Liver (tissue), 9 donors: ENCODE results near the gene LTK. TPM values are rescaled to one million over a fixed set of nuclear protein-coding genes. Genes with fewer than 3 reads are reported as not detected.

Experiments
- DNase-seq: peaks from one replicate; pipeline ENCODE4 v3.0.0-alpha.2; 2017; ENCODE audit warnings: low spot score
- H3K27ac ChIP-seq, 2 donors: one replicate each; pipeline ENCODE4 v1.7.0; 2013; ENCODE audit warnings: inconsistent platforms in 2 of 2, low read length in 2 of 2, control low read depth in 1 of 2, low read depth in 1 of 2, mild to moderate bottlenecking in 1 of 2
- H3K27me3 ChIP-seq, 4 donors: one replicate each; pipeline versions ENCODE4 v1.6.1 to v1.7.0; 2013; ENCODE audit warnings: low read length in 3 of 4, inconsistent platforms in 1 of 4, mild to moderate bottlenecking in 1 of 4, moderate library complexity in 1 of 4; ENCODE audit not compliant: control insufficient read depth in 4 of 4, insufficient read depth in 4 of 4
- H3K36me3 ChIP-seq, 4 donors: one replicate each; pipeline versions ENCODE4 v1.6.1 to v1.7.0; 2013; ENCODE audit warnings: low read length in 3 of 4, mild to moderate bottlenecking in 3 of 4, low read depth in 1 of 4, moderate library complexity in 1 of 4; ENCODE audit not compliant: control insufficient read depth in 4 of 4, insufficient read depth in 3 of 4
- H3K4me1 ChIP-seq, 4 donors: one replicate each; pipeline versions ENCODE4 v1.6.1 to v1.7.0; 2013; ENCODE audit warnings: low read length in 3 of 4, mild to moderate bottlenecking in 3 of 4, moderate library complexity in 1 of 4; ENCODE audit not compliant: control insufficient read depth in 4 of 4, insufficient read depth in 4 of 4
- H3K4me3 ChIP-seq, 3 donors: one replicate each; pipeline versions ENCODE4 v1.6.1 to v1.7.0; 2013; ENCODE audit warnings: low read length in 3 of 3, control low read depth in 1 of 3, low read depth in 1 of 3, mild to moderate bottlenecking in 1 of 3
- H3K9ac ChIP-seq, 2 donors: one replicate each; pipeline ENCODE4 v1.7.0; 2013; ENCODE audit warnings: low read length in 2 of 2, mild to moderate bottlenecking in 2 of 2, moderate library complexity in 2 of 2, control low read depth in 1 of 2, low read depth in 1 of 2
- H3K9me3 ChIP-seq, 4 donors: one replicate each; pipeline versions ENCODE4 v1.6.1 to v1.7.0; 2013; ENCODE audit warnings: low read length in 3 of 4; ENCODE audit not compliant: control insufficient read depth in 4 of 4
- CTCF ChIP-seq: fragments of 150-350 bp; IDR thresholded peaks from 2 replicates; pipeline ENCODE4 v1.5.1; 2017; ENCODE audit warnings: improper control_type of control experiment, low read depth, low read length; ENCODE audit not compliant: missing input control
- EGR1 ChIP-seq, 2 donors: IDR thresholded peaks; 2 replicates each; pipeline ENCODE4 v1.6.1; 2016 to 2018; ENCODE audit warnings: antibody characterized with exemption in 2 of 2, low read depth in 2 of 2
- FOXA1 ChIP-seq: IDR thresholded peaks from 2 replicates; pipeline ENCODE4 v1.6.1; 2016; ENCODE audit warnings: antibody characterized with exemption
- FOXA2 ChIP-seq: IDR thresholded peaks from 2 replicates; pipeline ENCODE4 v1.6.1; 2016; ENCODE audit warnings: antibody characterized with exemption
- GABPA ChIP-seq, 2 donors: IDR thresholded peaks in 1 of 2; conservative IDR thresholded peaks in 1 of 2; 2 replicates each; pipeline ENCODE4 v1.6.1; 2016; ENCODE audit warnings: antibody characterized with exemption in 2 of 2, mild to moderate bottlenecking in 1 of 2, moderate library complexity in 1 of 2
- HNF4A ChIP-seq, 2 donors: conservative IDR thresholded peaks; 2 replicates each; pipeline ENCODE4 v1.6.1; 2016; ENCODE audit warnings: antibody characterized with exemption in 2 of 2, mild to moderate bottlenecking in 2 of 2
- HNF4G ChIP-seq: IDR thresholded peaks from 2 replicates; pipeline ENCODE4 v1.6.1; 2016; ENCODE audit warnings: antibody characterized with exemption
- JUND ChIP-seq, 2 donors: IDR thresholded peaks; 2 replicates each; pipeline ENCODE4 v1.6.1; 2016; ENCODE audit warnings: antibody characterized with exemption in 2 of 2
- NR2F2 ChIP-seq: IDR thresholded peaks from 2 replicates; pipeline ENCODE4 v1.6.1; 2016; ENCODE audit warnings: antibody characterized with exemption
- RAD21 ChIP-seq, 2 donors: IDR thresholded peaks; 2 replicates each; pipeline ENCODE4 v1.6.1; 2016; ENCODE audit warnings: antibody characterized with exemption in 2 of 2, mild to moderate bottlenecking in 2 of 2
- SP1 ChIP-seq: IDR thresholded peaks from 2 replicates; pipeline ENCODE4 v1.6.1; 2018; ENCODE audit warnings: antibody characterized with exemption, mild to moderate bottlenecking
- TAF1 ChIP-seq: conservative IDR thresholded peaks from 2 replicates; pipeline ENCODE4 v1.6.1; 2016; ENCODE audit warnings: antibody characterized with exemption, mild to moderate bottlenecking
- YY1 ChIP-seq: IDR thresholded peaks from 2 replicates; pipeline ENCODE4 v1.6.1; 2016; ENCODE audit warnings: antibody characterized with exemption, mild to moderate bottlenecking
- WGBS: extraction: QIAGEN DNeasy Blood & Tissue Kit; methylation state at CpG from one replicate; pipeline ENCODE4 v1.1.7; 2013; 5-methylcytosine and 5-hydroxymethylcytosine counted together
- polyA plus RNA-seq, 2 donors: library from polyadenylated mRNA; stranded (reverse) in 1 of 2; unstranded in 1 of 2; fragments of 200-250 nt in 1 of 2; fragments of >200 nt in 1 of 2; fragmentation: Nextera tagmentation in 1 of 2; extraction: Ambion mirVana in 1 of 2; gene quantifications; one replicate each; pipeline versions ENCODE4 v1.2.1 to v1.2.3, GENCODE V29; 2013 to 2015
- total RNA-seq, 2 donors: library from RNA; depleted of rRNA; stranded (reverse); fragments of >200 nt; gene quantifications; one replicate each; pipeline ENCODE4 v1.2.3, GENCODE V29; 2014
- TF ChIP-seq, protein P1 (sequence below): IDR thresholded peaks from 2 replicates; pipeline ENCODE4 v1.6.1; 2016; ENCODE audit warnings: antibody characterized with exemption
- TF ChIP-seq, protein P2 (sequence below): IDR thresholded peaks from 2 replicates; pipeline ENCODE4 v1.6.1; 2016; ENCODE audit warnings: antibody characterized with exemption
- donor health status: healthy.
- donor health status: healthy.
- donor health status: healthy.
- donor health status: healthy.
- donor health status: healthy.

The LTK gene
- total and polyA plus RNA-seq, 4 donors: 0.86 to 3.0 (median 2.0) TPM

DNA sequence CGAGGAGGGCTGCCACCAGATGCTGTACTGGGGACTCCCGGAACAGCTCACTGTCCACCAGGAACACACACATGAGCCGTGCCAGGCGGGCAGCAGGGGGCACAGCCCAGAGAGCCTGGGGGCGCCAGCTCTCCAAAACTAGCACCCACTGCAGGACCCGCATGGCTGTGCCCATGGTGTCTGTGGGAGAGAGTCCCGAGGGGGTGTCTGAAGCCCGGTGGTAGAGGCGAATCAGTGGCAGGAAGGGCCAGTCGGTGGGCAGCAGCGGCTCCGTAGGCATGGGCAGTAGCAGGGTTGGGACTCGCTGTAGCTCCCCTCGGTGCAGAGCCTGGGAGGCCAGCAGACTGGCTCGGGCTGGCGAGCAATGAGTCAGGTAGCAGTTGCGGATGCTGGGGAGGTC lies 7.0 kb upstream of the LTK start (continued):
- TF ChIP-seq GABPA (IDR thresholded peaks at IDR 0.05 in 1 of 2, conservative IDR thresholded peaks at IDR 0.05 in 1 of 2) (no peak), TAF1 (no peak), YY1 (no peak), NR2F2 (no peak), FOXA1 (no peak)

GRCh38 chr15:41517895-41518449 lies 4.3 kb upstream of the LTK start:
- peaks cover 0 to 17% (median 6%) of the 10 kb centered on the region in 4 donors for H3K36me3 ChIP-seq
- peaks cover 0 to 6% (median 4%) of the 10 kb centered on the region in 4 donors for H3K4me1 ChIP-seq
- no peaks in the 10 kb centered on the region for H3K9me3 ChIP-seq
- H3K9ac ChIP-seq: no peak overlapping the region
- no peak overlapping the region for H3K27ac ChIP-seq
- DNase-seq: no peak
- H3K27me3 ChIP-seq: no peaks in the 10 kb centered on the region
- 96% methylated on average over 8 of the region's 8 CpGs for whole genome bisulfite sequencing
- no peak for TF ChIP-seq YY1
- TF ChIP-seq, protein P1, sequence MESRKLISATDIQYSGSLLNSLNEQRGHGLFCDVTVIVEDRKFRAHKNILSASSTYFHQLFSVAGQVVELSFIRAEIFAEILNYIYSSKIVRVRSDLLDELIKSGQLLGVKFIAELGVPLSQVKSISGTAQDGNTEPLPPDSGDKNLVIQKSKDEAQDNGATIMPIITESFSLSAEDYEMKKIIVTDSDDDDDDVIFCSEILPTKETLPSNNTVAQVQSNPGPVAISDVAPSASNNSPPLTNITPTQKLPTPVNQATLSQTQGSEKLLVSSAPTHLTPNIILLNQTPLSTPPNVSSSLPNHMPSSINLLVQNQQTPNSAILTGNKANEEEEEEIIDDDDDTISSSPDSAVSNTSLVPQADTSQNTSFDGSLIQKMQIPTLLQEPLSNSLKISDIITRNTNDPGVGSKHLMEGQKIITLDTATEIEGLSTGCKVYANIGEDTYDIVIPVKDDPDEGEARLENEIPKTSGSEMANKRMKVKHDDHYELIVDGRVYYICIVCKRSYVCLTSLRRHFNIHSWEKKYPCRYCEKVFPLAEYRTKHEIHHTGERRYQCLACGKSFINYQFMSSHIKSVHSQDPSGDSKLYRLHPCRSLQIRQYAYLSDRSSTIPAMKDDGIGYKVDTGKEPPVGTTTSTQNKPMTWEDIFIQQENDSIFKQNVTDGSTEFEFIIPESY: no peak
- no peak for TF ChIP-seq RAD21 (IDR thresholded peaks at IDR 0.05)
- no peak for TF ChIP-seq HNF4A (conservative IDR thresholded peaks at IDR 0.05)
- TF ChIP-seq, protein P2, sequence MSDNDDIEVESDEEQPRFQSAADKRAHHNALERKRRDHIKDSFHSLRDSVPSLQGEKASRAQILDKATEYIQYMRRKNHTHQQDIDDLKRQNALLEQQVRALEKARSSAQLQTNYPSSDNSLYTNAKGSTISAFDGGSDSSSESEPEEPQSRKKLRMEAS: no peak
- no peak for TF ChIP-seq SP1
- no peak for TF ChIP-seq TAF1
- no peak for TF ChIP-seq HNF4G
- TF ChIP-seq CTCF: no peak
- no peak for TF ChIP-seq EGR1 (IDR thresholded peaks at IDR 0.05; ENCODE audit: low read depth in 2 of 2)
- no peak overlapping the region for H3K4me3 ChIP-seq

- no peak overlapping the region for H3K27ac ChIP-seq
These were observed 604 bp downstream of the LTK start for GRCh38 chr15:41512940-41513505.

More at GRCh38 chr15:41512940-41513505, 604 bp downstream of the LTK start:
- TF ChIP-seq, protein P2: no peak
- TF ChIP-seq JUND (IDR thresholded peaks at IDR 0.05) (no peak), FOXA2 (no peak), HNF4A (conservative IDR thresholded peaks at IDR 0.05) (no peak), CTCF (no peak), RAD21 (IDR thresholded peaks at IDR 0.05) (no peak), NR2F2 (no peak), GABPA (IDR thresholded peaks at IDR 0.05 in 1 of 2, conservative IDR thresholded peaks at IDR 0.05 in 1 of 2) (no peak)
- no peak overlapping the region for H3K9ac ChIP-seq
- H3K36me3 ChIP-seq: peaks cover 0 to 6% (median 4%) of the 10 kb centered on the region in 4 donors
- H3K4me1 ChIP-seq: peaks cover 6 to 17% (median 14%) of the 10 kb centered on the region in 4 donors
- H3K9me3 ChIP-seq: no peaks in the 10 kb centered on the region
- H3K4me3 ChIP-seq: peak overlapping the region in 1 of 3 donors; percentile 42
- WGBS: 7% methylated on average over 40 of the region's 40 CpGs
- peak; percentile 45 for DNase-seq
- peaks cover 0 to 4% (median 0%) of the 10 kb centered on the region in 4 donors for H3K27me3 ChIP-seq
